GM13977 (cell line): ENCODE data around the gene GABPB1.
A peak's percentile ranks its signal among the peaks of the same experiment; 100 is the strongest.
"Not testable (repeated sequence)": the region's sequence is repeated elsewhere in the genome, so short reads cannot be mapped to it uniquely, and the experiment has no call there.

Source experiments
- DNase-seq: peaks from one replicate; pipeline ENCODE4 v3.0.0; 2012; ENCODE audit warnings: low spot score
- in situ Hi-C: fragments of 300-500 bp; cut with MboI; formaldehyde crosslinking; loops from one replicate; pipeline ENCODE4 v1.12.0; 2022; ENCODE audit warnings: low sequenced_read_pairs, low pct_unique_long_range_greater_than_20kb, mixed read lengths, inconsistent platforms; ENCODE audit not compliant: unreplicated experiment
- TF ChIP-seq, protein P1 (sequence below): IDR thresholded peaks from 2 replicates; pipeline ENCODE4 v1.5.1; 2012; ENCODE audit warnings: mild to moderate bottlenecking, control low read depth; ENCODE audit not compliant: insufficient read depth; ENCODE audit errors: extremely low read depth, missing control alignments

GABPB1 gene

DNA sequence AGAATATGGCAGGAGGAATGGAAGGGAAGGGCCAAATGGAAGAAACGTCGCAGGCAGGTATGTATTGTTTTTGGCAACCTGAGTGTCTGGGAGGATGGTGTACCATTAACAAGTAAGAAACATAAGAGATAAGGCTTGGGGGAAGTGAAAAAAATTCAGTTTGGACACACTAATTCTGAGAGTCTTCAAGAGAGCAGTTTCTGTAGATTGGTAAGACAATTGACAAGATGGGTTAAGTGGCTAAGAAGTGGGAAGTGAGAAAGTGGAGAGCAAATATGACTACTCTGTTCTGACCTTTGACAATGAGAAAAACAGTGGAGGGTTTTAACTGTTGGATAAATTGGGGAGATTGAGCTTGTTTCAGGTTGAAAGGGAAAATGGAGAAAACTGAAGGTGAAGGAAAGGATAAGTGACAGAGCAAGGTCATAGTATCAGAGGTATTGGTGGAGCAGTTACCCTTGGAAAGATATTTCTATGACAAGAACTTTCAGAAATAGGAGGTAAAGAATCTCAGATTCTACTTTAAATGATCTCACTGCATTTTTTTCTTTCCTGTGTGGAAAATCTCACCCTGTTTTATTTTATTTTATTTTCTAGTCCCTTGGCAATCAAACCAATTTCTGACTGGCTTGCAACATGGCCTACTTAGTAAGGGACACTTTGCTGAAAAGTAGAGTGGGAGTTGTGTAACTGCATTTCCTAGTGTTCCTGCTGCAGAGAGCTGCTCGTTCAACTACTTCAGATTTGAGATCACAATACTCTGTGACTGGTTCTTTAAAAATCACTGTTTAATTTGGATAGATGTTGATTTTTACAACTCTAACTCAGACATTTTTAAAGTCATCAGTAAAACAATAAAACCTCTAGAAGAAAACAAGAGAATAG lies 23.1 kb upstream of the GABPB1 start:
- peak; percentile 81 for DNase-seq
- in situ Hi-C loops: no loop called here
- TF ChIP-seq, protein P1, sequence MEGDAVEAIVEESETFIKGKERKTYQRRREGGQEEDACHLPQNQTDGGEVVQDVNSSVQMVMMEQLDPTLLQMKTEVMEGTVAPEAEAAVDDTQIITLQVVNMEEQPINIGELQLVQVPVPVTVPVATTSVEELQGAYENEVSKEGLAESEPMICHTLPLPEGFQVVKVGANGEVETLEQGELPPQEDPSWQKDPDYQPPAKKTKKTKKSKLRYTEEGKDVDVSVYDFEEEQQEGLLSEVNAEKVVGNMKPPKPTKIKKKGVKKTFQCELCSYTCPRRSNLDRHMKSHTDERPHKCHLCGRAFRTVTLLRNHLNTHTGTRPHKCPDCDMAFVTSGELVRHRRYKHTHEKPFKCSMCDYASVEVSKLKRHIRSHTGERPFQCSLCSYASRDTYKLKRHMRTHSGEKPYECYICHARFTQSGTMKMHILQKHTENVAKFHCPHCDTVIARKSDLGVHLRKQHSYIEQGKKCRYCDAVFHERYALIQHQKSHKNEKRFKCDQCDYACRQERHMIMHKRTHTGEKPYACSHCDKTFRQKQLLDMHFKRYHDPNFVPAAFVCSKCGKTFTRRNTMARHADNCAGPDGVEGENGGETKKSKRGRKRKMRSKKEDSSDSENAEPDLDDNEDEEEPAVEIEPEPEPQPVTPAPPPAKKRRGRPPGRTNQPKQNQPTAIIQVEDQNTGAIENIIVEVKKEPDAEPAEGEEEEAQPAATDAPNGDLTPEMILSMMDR: no peak

GRCh38 chr15:50369564-50369963 lies 14.6 kb upstream of the GABPB1 start:
- in situ Hi-C loops, DNase-seq: not testable (repeated sequence)

GRCh38 chr15:50365971-50366370 lies 11.0 kb upstream of the GABPB1 start:
- DNase-seq: no peak
- in situ Hi-C loops: no loop called here
- TF ChIP-seq, protein P1: no peak

- in situ Hi-C loops: no loop called here
- DNase-seq: no peak
- TF ChIP-seq, protein P1: no peak
These were observed 10.6 kb upstream of the GABPB1 start for GRCh38 chr15:50365570-50365969.

- TF ChIP-seq, protein P1: no peak
- DNase-seq: no peak
- in situ Hi-C loops: no loop called here
These were observed 8.6 kb upstream of the GABPB1 start for GRCh38 chr15:50363612-50364011.

DNA sequence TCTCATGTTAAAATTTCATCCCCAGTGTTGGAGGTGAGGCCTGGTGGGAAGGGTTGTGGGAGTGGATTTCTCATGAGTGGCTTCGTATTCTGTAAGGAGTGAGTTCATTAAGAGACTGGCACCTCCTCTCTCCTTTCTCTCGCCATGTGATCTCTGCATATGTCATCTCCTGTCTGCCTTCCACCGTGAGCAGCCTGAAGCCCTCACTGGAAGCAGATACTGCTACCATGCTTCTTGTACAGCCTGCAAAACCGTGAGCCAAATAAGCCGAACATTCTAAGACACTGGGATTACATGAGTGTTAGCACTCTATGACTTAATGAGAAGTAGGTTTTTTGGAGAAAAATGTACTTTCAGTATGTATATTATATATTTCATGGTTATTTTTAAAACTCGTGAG lies 6.8 kb upstream of the GABPB1 start:
- in situ Hi-C loops: no loop called here
- TF ChIP-seq, protein P1: no peak
- DNase-seq: no peak

GRCh38 chr15:50358845-50359244 lies 3.8 kb upstream of the GABPB1 start:
- in situ Hi-C loops: no loop called here
- DNase-seq: peak; percentile 50
- TF ChIP-seq, protein P1: peak; percentile 47
